Loucy (cell line): ENCODE data around the gene ZP4.
A peak's percentile ranks its signal among the peaks of the same experiment; 100 is the strongest.

Experiments used
- H2AFZ ChIP-seq: fragments of 200-600 bp; sonication (generic); 2 replicates; pipeline ENCODE4 v1.6.0; 2016; ENCODE audit warnings: antibody characterized with exemption, mild to moderate bottlenecking, low read length, moderate library complexity
- H3F3A ChIP-seq: fragments of 200-600 bp; 2 replicates; pipeline ENCODE4 v1.6.0; 2016; ENCODE audit warnings: antibody characterized with exemption, low read depth, mild to moderate bottlenecking
- H3K27me3 ChIP-seq: fragments of 200-600 bp; sonication (generic); 2 replicates; pipeline ENCODE4 v1.6.1; 2014; ENCODE audit warnings: low read length, mild to moderate bottlenecking; ENCODE audit not compliant: insufficient read depth, poor library complexity, severe bottlenecking
- H3K36me3 ChIP-seq: fragments of 200-600 bp; sonication (generic); 2 replicates; pipeline ENCODE4 v1.6.1; 2016; ENCODE audit warnings: low read length; ENCODE audit not compliant: insufficient read depth
- H3K4me1 ChIP-seq: fragments of 200-600 bp; sonication (generic); 2 replicates; pipeline ENCODE4 v1.5.1; 2014; ENCODE audit warnings: low read length, mild to moderate bottlenecking; ENCODE audit not compliant: insufficient read depth, poor library complexity, severe bottlenecking
- H3K4me2 ChIP-seq: fragments of 200-600 bp; sonication (generic); 2 replicates; pipeline ENCODE4 v1.6.0; 2014; ENCODE audit warnings: antibody characterized with exemption, low read length, low read depth, mild to moderate bottlenecking; ENCODE audit not compliant: poor library complexity, severe bottlenecking
- H3K4me3 ChIP-seq: fragments of 200-600 bp; sonication (generic); 2 replicates; pipeline ENCODE4 v1.5.1; 2014; ENCODE audit warnings: low read length, mild to moderate bottlenecking, mixed read lengths; ENCODE audit not compliant: poor library complexity, severe bottlenecking
- H3K79me2 ChIP-seq: fragments of 200-600 bp; sonication (generic); 2 replicates; pipeline ENCODE4 v1.6.1; 2014; ENCODE audit warnings: low read length; ENCODE audit not compliant: insufficient read depth
- H3K9ac ChIP-seq: fragments of 200-600 bp; sonication (generic); 2 replicates; pipeline ENCODE4 v1.6.0; 2014; ENCODE audit warnings: mild to moderate bottlenecking, low read depth, low read length, moderate library complexity; ENCODE audit not compliant: poor library complexity, severe bottlenecking
- H3K9me2 ChIP-seq: fragments of 200-600 bp; sonication (generic); replicated peaks from 2 replicates; pipeline ENCODE4 v1.6.1; 2016; ENCODE audit warnings: low read depth, low read length, mixed read lengths
- H3K9me3 ChIP-seq: fragments of 200-600 bp; sonication (generic); 2 replicates; pipeline ENCODE4 v1.6.1; 2014; ENCODE audit warnings: mild to moderate bottlenecking, antibody characterized with exemption, low read length, low read depth; ENCODE audit not compliant: insufficient read depth
- H4K20me1 ChIP-seq: fragments of 200-600 bp; sonication (generic); 2 replicates; pipeline ENCODE4 v1.6.0; 2014; ENCODE audit warnings: antibody characterized with exemption, low read length, mild to moderate bottlenecking; ENCODE audit not compliant: insufficient read depth, poor library complexity, severe bottlenecking
- EZH2phosphoT487 ChIP-seq: fragments of 200-600 bp; IDR thresholded peaks from 2 replicates; pipeline ENCODE4 v1.6.1; 2018; ENCODE audit warnings: antibody characterized with exemption, mild to moderate bottlenecking, moderate library complexity, borderline replicate concordance
- TF ChIP-seq, protein P1 (sequence below): fragments of 200-600 bp; sonication (generic); conservative IDR thresholded peaks from 2 replicates; pipeline ENCODE4 v1.5.1; 2014; ENCODE audit warnings: mild to moderate bottlenecking, antibody characterized with exemption, low read length

Gene ZP4

GRCh38 chr1:237901299-237901934 is 10.7 kb upstream of the ZP4 start:
- Histone ChIP-seq H3K9ac (no peak overlapping the region), H3F3A (no peaks in the 10 kb centered on the region), H3K4me1 (no peaks in the 10 kb centered on the region), H4K20me1 (no peaks in the 10 kb centered on the region), H2AFZ (no peak overlapping the region), H3K9me3 (no peaks in the 10 kb centered on the region), H3K4me3 (no peak overlapping the region), H3K27me3 (no peaks in the 10 kb centered on the region), H3K79me2 (no peaks in the 10 kb centered on the region), H3K9me2 (no peaks in the 10 kb centered on the region), H3K36me3 (no peaks in the 10 kb centered on the region), H3K4me2 (no peak overlapping the region)
- TF ChIP-seq EZH2phosphoT487, result no peak
- TF ChIP-seq, protein P1, sequence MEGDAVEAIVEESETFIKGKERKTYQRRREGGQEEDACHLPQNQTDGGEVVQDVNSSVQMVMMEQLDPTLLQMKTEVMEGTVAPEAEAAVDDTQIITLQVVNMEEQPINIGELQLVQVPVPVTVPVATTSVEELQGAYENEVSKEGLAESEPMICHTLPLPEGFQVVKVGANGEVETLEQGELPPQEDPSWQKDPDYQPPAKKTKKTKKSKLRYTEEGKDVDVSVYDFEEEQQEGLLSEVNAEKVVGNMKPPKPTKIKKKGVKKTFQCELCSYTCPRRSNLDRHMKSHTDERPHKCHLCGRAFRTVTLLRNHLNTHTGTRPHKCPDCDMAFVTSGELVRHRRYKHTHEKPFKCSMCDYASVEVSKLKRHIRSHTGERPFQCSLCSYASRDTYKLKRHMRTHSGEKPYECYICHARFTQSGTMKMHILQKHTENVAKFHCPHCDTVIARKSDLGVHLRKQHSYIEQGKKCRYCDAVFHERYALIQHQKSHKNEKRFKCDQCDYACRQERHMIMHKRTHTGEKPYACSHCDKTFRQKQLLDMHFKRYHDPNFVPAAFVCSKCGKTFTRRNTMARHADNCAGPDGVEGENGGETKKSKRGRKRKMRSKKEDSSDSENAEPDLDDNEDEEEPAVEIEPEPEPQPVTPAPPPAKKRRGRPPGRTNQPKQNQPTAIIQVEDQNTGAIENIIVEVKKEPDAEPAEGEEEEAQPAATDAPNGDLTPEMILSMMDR, result peak; percentile 45

GRCh38 chr1:237895630-237896029 is 4.9 kb upstream of the ZP4 start:
- TF ChIP-seq, protein P1, result no peak
- TF ChIP-seq EZH2phosphoT487, result no peak
- H3K9me2 ChIP-seq, result no peaks in the 10 kb centered on the region
- no peaks in the 10 kb centered on the region for H4K20me1 ChIP-seq

GRCh38 chr1:237894131-237894530 is 3.4 kb upstream of the ZP4 start:
- Histone ChIP-seq H2AFZ (no peak overlapping the region), H3K9me3 (no peaks in the 10 kb centered on the region), H3K4me3 (no peak overlapping the region), H3K9me2 (no peaks in the 10 kb centered on the region), H3K36me3 (no peaks in the 10 kb centered on the region), H3K27me3 (no peaks in the 10 kb centered on the region), H4K20me1 (no peaks in the 10 kb centered on the region), H3K4me2 (no peak overlapping the region), H3F3A (no peaks in the 10 kb centered on the region), H3K79me2 (no peaks in the 10 kb centered on the region), H3K9ac (no peak overlapping the region), H3K4me1 (no peaks in the 10 kb centered on the region)
- TF ChIP-seq EZH2phosphoT487, result no peak
- TF ChIP-seq, protein P1, result no peak

More at GRCh38 chr1:237895630-237896029, 4.9 kb upstream of the ZP4 start:
- H3K9ac ChIP-seq, result no peak overlapping the region
- H3K4me3 ChIP-seq, result no peak overlapping the region
- no peaks in the 10 kb centered on the region for H3K79me2 ChIP-seq
- H3K27me3 ChIP-seq, result no peaks in the 10 kb centered on the region
- H3K36me3 ChIP-seq, result no peaks in the 10 kb centered on the region
- no peak overlapping the region for H3K4me2 ChIP-seq
- H2AFZ ChIP-seq, result no peak overlapping the region
- H3K9me3 ChIP-seq, result no peaks in the 10 kb centered on the region
- no peaks in the 10 kb centered on the region for H3K4me1 ChIP-seq
- no peaks in the 10 kb centered on the region for H3F3A ChIP-seq
